HCT116 (cell line): ENCODE results near the gene ZSCAN26. TPM values are rescaled to one million over a fixed set of nuclear protein-coding genes. Genes with fewer than 3 reads are reported as not detected.
"Not testable (repeated sequence)": the region's sequence is repeated elsewhere in the genome, so short reads cannot be mapped to it uniquely, and the experiment has no call there.

Source experiments
- ATAC-seq: fragments of 200-7000 bp; cut with Tn5 transposase; 2 replicates; pipeline ENCODE4 v1.9.1; 2020; ENCODE audit warnings: mild to moderate bottlenecking, moderate library complexity
- BruUV-seq: library from RNA; stranded (reverse); fragments of 400-500 nt; replicated peaks from 2 replicates; lab custom pipeline; 2021; lab: Mats Ljungman, UMichigan
- CTCF ChIA-PET: fragments of 300-600 bp; sonication (Branson Sonifier 250); formaldehyde crosslinking; loops from one replicate; lab custom pipeline; 2021; ENCODE audit warnings: antibody characterized with exemption; lab: Charles Lee
- POLR2A ChIA-PET: fragments of 300-600, 350-600 bp; sonication (Branson Sonifier 250); formaldehyde crosslinking; loops from one replicate; lab custom pipeline; 2021; ENCODE audit warnings: antibody characterized with exemption; lab: Charles Lee
- RAD21 ChIA-PET, 2 experiments: fragments of 300-600 bp; sonication (Branson Sonifier 250); formaldehyde crosslinking; loops; one replicate each; lab custom pipeline; 2023; ENCODE audit warnings: low total read pairs in 2 of 2; ENCODE audit not compliant: uncharacterized antibody in 2 of 2, unreplicated experiment in 2 of 2, low non-redundant PET in 1 of 2; lab: Charles Lee
- DNase-seq: peaks from one replicate; pipeline ENCODE4 v3.0.0-alpha.2; 2010; ENCODE audit warnings: low read depth, low spot score
- H2AFZ ChIP-seq: fragments of 200-600 bp; shearing (Covaris generic), sonication (generic); 2 replicates; pipeline ENCODE4 v1.6.1; 2017; ENCODE audit warnings: low read depth, mixed run types, mixed read lengths, antibody characterized with exemption, low read length; ENCODE audit not compliant: poor library complexity, severe bottlenecking
- H3K27ac ChIP-seq: 2 replicates; pipeline ENCODE4 v1.5.1; 2012; ENCODE audit warnings: low read depth, low read length
- H3K27me3 ChIP-seq: fragments of 200-600 bp; sonication (generic); 2 replicates; pipeline ENCODE4 v1.6.1; 2016; ENCODE audit warnings: mixed run types, low read length, mixed read lengths; ENCODE audit not compliant: insufficient read depth
- H3K36me3 ChIP-seq, 2 experiments: fragments of 200-500 bp in 1 of 2; fragments of 200-600 bp in 1 of 2; sonication (Bioruptor generic) in 1 of 2; sonication (generic) in 1 of 2; 2 replicates each; pipeline versions ENCODE4 v1.5.1 to v1.6.1; 2014 to 2016; ENCODE audit warnings: low read length in 2 of 2, inconsistent platforms in 1 of 2, mixed read lengths in 1 of 2, mixed run types in 1 of 2; ENCODE audit not compliant: insufficient read depth in 2 of 2, control insufficient read depth in 1 of 2
- H3K4me1 ChIP-seq, 2 experiments: fragments of 200-600 bp in 1 of 2; sonication (generic) in 1 of 2; 2 replicates each; pipeline versions ENCODE4 v1.5.1 to v1.6.1; 2012 to 2017; ENCODE audit warnings: low read length in 2 of 2, inconsistent platforms in 1 of 2, mild to moderate bottlenecking in 1 of 2, mixed read lengths in 1 of 2, mixed run types in 1 of 2, moderate library complexity in 1 of 2; ENCODE audit not compliant: insufficient read depth in 2 of 2, control insufficient read depth in 1 of 2
- H3K4me2 ChIP-seq: fragments of 200-600 bp; sonication (generic); 2 replicates; pipeline ENCODE4 v1.6.1; 2017; ENCODE audit warnings: mixed run types, low read length, mixed read lengths
- H3K4me3 ChIP-seq, 2 experiments: fragments of 200-600 bp in 1 of 2; sonication (generic) in 1 of 2; replicated peaks in 1 of 2; 2 replicates each; pipeline ENCODE4 v1.5.1; 2011 to 2016; ENCODE audit warnings: low read length in 2 of 2, control low read depth in 1 of 2, low read depth in 1 of 2, mild to moderate bottlenecking in 1 of 2, mixed read lengths in 1 of 2, mixed run types in 1 of 2
- H3K79me2 ChIP-seq: fragments of 200-600 bp; sonication (generic); 2 replicates; pipeline ENCODE4 v1.6.1; 2017; ENCODE audit warnings: mild to moderate bottlenecking, mixed run types, low read length, moderate library complexity, mixed read lengths; ENCODE audit not compliant: insufficient read depth
- H3K9ac ChIP-seq: fragments of 200-600 bp; sonication (generic); 2 replicates; pipeline ENCODE4 v1.6.1; 2016; ENCODE audit warnings: low read length, mixed read lengths
- H3K9me2 ChIP-seq: fragments of 200-600 bp; sonication (generic), shearing (Covaris generic); 2 replicates; pipeline ENCODE4 v1.6.1; 2017; ENCODE audit warnings: mixed run types, mild to moderate bottlenecking, moderate library complexity; ENCODE audit not compliant: insufficient read depth
- H3K9me3 ChIP-seq, 2 experiments: fragments of 200-500 bp in 1 of 2; fragments of 200-600 bp in 1 of 2; sonication (Bioruptor generic) in 1 of 2; sonication (generic) in 1 of 2; 2 replicates each; pipeline ENCODE4 v1.6.1; 2014 to 2017; ENCODE audit warnings: low read length in 2 of 2, mixed read lengths in 2 of 2, inconsistent platforms in 1 of 2, low read depth in 1 of 2, mild to moderate bottlenecking in 1 of 2, mixed run types in 1 of 2, moderate library complexity in 1 of 2; ENCODE audit not compliant: control insufficient read depth in 1 of 2, insufficient read depth in 1 of 2
- H4K20me1 ChIP-seq: fragments of 200-600 bp; sonication (generic), shearing (Covaris generic); 2 replicates; pipeline ENCODE4 v1.6.1; 2017; ENCODE audit warnings: mixed run types, mild to moderate bottlenecking, moderate library complexity; ENCODE audit not compliant: insufficient read depth
- ATF3 ChIP-seq: IDR thresholded peaks from 2 replicates; pipeline ENCODE4 v1.6.1; 2012
- ELF1 ChIP-seq: IDR thresholded peaks from 2 replicates; pipeline ENCODE4 v1.6.1; 2012; ENCODE audit warnings: low read depth, borderline replicate concordance
- EZH2 ChIP-seq: fragments of 200-600 bp; sonication (generic); IDR thresholded peaks from 2 replicates; pipeline ENCODE4 v1.6.1; 2017; ENCODE audit warnings: antibody characterized with exemption, mixed run types
- EZH2phosphoT487 ChIP-seq: fragments of 200-600 bp; IDR thresholded peaks from 2 replicates; pipeline ENCODE4 v1.6.1; 2018; ENCODE audit warnings: antibody characterized with exemption, borderline replicate concordance
- RAD21 ChIP-seq: IDR thresholded peaks from 2 replicates; pipeline ENCODE4 v1.6.1; 2012; ENCODE audit warnings: low read depth, mild to moderate bottlenecking
- SIN3A ChIP-seq: IDR thresholded peaks from 2 replicates; pipeline ENCODE4 v1.6.1; 2012; ENCODE audit warnings: low read depth
- ZBTB33 ChIP-seq: IDR thresholded peaks from 2 replicates; pipeline ENCODE4 v1.6.1; 2011; ENCODE audit warnings: mild to moderate bottlenecking, low read length, moderate library complexity; ENCODE audit not compliant: insufficient replicate concordance; ENCODE audit errors: extremely low read depth
- intact Hi-C: fragments of 100-400 bp; cut with micrococcal nuclease; formaldehyde crosslinking; loops from 2 replicates; pipeline ENCODE4 v1.10.0; 2022
- total RNA-seq: library from RNA; stranded (reverse); gene quantifications from one replicate; pipeline ENCODE4 v1.2.1, GENCODE V29; 2021; ENCODE audit not compliant: unreplicated experiment

Gene ZSCAN26
- total RNA-seq, 1 experiment from 2014 or later, result 10.3 TPM

GRCh38 chr6:28315628-28316027, 48.7 kb downstream of the ZSCAN26 start:
- no peak overlapping the region for H3K4me3 ChIP-seq
- DNase-seq (no peak), ATAC-seq (no peak)
- POLR2A ChIA-PET, result no interaction called here
- H3K79me2 ChIP-seq, result no peaks in the 10 kb centered on the region
- no peaks in the 10 kb centered on the region for H3K4me1 ChIP-seq
- no peaks in the 10 kb centered on the region for H3K9me2 ChIP-seq
- no peaks in the 10 kb centered on the region for H3K36me3 ChIP-seq
- no peak overlapping the region for H3K27ac ChIP-seq
- no TSS peak for BruUV-seq
- no peak overlapping the region for H3K9ac ChIP-seq
- no peaks in the 10 kb centered on the region; a peak in 1 of 4 replicates for H3K9me3 ChIP-seq
- no peaks in the 10 kb centered on the region for H3K27me3 ChIP-seq
- intact Hi-C loops, result no loop called here
- RAD21 ChIA-PET, result no interaction called here
- no peaks in the 10 kb centered on the region for H4K20me1 ChIP-seq
- CTCF ChIA-PET, result no interaction called here
- TF ChIP-seq SIN3A (no peak), RAD21 (no peak), EZH2 (no peak), ATF3 (no peak), ELF1 (no peak), ZBTB33 (no peak), EZH2phosphoT487 (no peak)
- H3K4me2 ChIP-seq, result no peak overlapping the region
- no peak overlapping the region for H2AFZ ChIP-seq

DNA sequence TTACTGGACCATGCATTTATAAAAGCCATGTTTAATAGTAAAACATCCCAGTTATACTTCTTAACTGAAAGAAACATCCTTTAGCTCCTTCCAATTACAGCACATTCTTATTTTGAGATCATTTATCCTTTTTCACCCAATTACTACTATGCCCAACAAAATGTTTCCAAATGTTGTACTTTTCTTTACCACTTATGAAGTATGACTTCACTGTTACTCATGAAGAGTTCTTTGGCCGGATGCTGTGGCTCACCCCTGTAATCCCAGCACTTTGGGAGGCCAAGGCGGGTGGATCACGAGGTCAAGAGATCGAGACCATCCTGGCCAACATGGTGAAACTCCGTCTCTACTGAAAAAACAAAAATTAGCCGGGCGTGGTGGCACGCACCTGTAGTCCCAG, 50.9 kb downstream of the ZSCAN26 start:
- H3K27ac ChIP-seq, POLR2A ChIA-PET, DNase-seq, H3K4me3 ChIP-seq, H2AFZ ChIP-seq, H3K9me2 ChIP-seq, intact Hi-C loops, H4K20me1 ChIP-seq, CTCF ChIA-PET, BruUV-seq, H3K36me3 ChIP-seq, H3K9ac ChIP-seq, H3K79me2 ChIP-seq, H3K27me3 ChIP-seq, H3K4me1 ChIP-seq, H3K4me2 ChIP-seq, ATAC-seq, RAD21 ChIA-PET, H3K9me3 ChIP-seq: not testable (repeated sequence)
